Measurements from ENCODE around the gene SMPD3.
A peak's percentile ranks its signal among the peaks of the same experiment; 100 is the strongest.

Gene SMPD3

DNA sequence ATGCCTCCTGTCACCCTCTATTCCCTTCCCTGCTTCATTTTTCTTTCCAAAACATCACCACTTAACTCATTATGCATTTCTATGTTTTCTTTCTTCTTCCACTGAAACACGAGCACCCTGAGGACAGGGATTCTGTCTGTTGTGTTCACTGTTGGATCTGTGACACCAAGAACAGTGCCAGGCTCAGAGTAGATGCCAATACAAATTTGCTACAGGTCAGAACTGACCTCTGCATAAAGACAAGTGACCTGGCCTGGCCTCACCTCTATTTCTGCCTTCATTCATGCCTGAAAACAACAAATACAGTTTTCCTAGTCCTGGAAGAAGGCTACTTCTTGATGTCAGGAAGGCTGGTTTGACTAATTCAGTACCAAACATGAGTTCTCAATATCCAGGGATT lies 45.1 kb downstream of the SMPD3 start:
- DNase-seq (ENCODE audit: low spot score): no peak

DNA sequence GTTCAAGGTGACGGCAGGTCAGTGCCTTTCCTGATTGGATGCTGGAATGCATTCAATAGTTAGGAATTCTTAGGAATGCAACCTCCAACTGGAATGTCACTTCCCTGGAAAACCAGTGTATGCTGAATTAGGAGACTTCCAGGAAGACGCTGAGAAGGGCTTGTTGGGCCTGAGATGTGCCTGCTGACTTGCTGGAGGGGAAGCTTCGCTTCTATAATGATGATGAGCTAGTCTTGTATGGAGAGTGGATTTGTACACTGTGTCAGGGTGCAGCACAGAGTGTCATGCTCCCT lies 45.6 kb downstream of the SMPD3 start:
- DNase-seq (ENCODE audit: low spot score): no peak

- DNase-seq (ENCODE audit: low spot score): no peak
Observed at GRCh38 chr16:68401871-68402747, 46.2 kb downstream of the SMPD3 start.

GRCh38 chr16:68400924-68401460 lies 47.3 kb downstream of the SMPD3 start:
- DNase-seq (ENCODE audit: low spot score): no peak

DNA sequence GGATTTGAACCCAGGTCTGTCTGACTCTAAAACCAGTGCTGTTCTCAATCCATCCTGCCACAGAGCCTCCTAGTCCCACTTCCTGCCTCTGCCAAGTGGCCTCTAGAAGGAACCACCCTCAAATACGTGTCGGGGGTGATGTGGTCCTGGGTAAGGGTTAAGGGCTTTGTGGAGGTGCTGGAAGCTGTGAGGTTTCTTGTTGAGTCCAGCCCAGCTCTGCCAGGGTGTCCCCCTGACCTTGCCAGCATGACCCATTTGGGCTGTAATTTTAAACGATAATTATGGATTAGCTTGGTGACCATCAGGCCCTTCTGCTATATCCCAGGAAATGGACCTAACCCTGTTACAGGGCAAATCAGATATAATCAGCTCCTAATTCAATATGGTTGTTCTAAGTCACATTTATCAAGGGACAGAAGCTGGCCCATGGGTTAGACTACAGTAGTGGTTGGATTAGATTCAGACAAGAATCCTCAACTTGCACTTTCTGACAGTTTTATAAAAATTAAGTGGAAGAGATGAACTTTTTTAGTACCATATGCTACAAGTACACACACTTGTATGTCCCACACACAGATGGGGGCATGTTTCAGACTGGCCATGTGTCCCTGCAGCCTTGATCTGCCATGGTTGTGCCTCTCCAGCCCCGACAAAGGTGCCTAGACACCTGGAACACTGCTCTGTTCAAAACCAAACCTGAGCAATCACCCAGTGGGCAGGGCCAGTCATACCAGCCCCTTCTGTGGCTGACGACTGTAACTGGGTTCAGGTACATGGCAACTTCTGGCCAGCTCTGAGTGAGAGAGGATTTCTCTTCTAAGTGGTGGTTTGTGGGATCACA lies 48.0 kb downstream of the SMPD3 start:
- no peak for DNase-seq (ENCODE audit: low spot score)

- no peak for DNase-seq (ENCODE audit: low spot score)
Observed at GRCh38 chr16:68399456-68399855, 48.9 kb downstream of the SMPD3 start.

- no peak for DNase-seq (ENCODE audit: low spot score)
Observed at GRCh38 chr16:68397710-68398201, 50.6 kb downstream of the SMPD3 start.

DNA sequence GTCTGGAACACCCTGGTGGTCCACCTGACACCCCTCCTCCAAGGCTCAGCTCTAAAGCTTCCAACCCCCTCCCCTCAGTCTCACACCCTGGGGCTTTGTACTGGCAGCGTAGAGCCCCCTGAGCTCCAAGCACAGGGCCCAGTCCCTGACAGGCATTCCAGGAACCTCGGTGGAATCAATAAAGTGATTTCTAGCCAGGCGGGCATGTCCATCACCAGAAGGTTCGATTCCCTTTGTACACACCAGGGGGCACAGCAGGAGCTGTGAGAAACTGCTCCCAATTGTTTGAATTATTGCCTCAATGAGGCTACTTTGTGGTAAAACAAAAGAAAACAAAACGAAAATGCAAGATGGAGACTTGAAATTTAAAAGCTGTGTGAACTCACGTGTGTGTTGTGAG lies 51.8 kb downstream of the SMPD3 start:
- no peak for DNase-seq (ENCODE audit: low spot score)

- no peak for DNase-seq (ENCODE audit: low spot score)
Observed at GRCh38 chr16:68395815-68396214, 52.5 kb downstream of the SMPD3 start.

GRCh38 chr16:68395167-68395786 lies 53.0 kb downstream of the SMPD3 start:
- DNase-seq (ENCODE audit: low spot score): no peak

- no peak for DNase-seq (ENCODE audit: low spot score)
Observed at GRCh38 chr16:68393333-68393732, 55.0 kb downstream of the SMPD3 start.

- DNase-seq (ENCODE audit: low spot score): no peak
Observed at GRCh38 chr16:68389750-68390371, 58.4 kb downstream of the SMPD3 start.

DNA sequence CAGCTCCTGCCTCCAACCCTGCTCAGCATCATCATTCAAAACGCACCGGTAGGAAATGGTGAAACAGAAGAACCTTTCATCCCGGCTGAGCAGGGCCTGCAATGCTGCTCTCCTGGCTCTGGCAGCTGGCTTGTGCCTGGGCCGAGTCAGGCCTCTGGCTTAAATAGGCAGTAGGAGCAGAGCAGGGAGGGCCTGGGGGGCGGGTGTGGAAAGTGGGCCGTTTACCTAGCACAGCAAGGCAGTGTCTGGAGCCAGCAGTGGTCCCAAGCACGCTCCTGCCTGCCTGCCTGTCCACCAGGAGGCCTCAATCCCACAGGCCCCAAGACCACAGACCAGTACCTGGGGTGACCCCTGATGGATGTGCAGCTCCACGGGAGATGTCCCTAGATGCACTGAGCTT lies 59.3 kb downstream of the SMPD3 start:
- no peak for DNase-seq (ENCODE audit: low spot score)

DNA sequence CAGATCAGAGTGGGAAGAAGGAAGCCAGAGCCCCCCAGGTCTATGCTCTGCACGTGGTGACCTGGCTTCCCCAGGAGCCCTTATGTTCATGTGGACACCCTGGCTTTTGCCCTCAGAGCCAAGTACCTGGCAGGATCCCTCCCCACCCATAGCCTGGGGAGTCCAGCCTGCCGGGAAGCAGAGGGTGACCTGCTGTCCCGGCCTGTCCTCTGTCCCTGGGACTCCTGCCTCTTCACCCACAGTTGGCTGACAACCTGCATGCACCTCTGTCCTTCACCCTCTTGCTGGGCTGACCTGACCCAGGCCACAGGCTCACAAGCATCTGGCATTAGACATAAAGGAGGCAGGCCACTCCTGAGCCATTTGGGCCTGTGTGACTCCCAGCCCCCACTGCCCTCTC lies 60.2 kb downstream of the SMPD3 start:
- DNase-seq (ENCODE audit: low spot score): no peak

- DNase-seq (ENCODE audit: low spot score): no peak
Observed at GRCh38 chr16:68387301-68387700, 61.0 kb downstream of the SMPD3 start.

DNA sequence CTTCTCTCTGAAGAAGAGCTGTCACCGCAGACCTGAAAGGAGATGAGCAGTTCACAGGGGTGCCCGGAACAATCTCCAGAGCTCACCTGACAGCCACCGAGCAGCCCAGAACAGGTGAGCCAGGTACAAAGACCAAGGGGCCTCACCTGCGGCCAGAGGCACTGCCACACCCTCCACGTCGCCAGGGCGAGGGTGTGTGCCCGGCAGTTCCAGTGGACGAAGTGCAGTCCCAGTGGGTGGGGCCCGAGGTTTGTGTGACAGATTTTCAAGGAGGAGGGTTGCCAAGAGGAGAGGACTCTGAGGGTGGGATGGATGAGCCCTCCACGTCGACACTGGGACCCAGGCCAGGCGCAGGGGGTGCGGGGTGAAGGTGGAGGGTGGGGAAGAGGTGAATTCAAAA lies 61.7 kb downstream of the SMPD3 start:
- no peak for DNase-seq (ENCODE audit: low spot score)

GRCh38 chr16:68385371-68385770 lies 62.9 kb downstream of the SMPD3 start:
- no peak for DNase-seq (ENCODE audit: low spot score)

DNA sequence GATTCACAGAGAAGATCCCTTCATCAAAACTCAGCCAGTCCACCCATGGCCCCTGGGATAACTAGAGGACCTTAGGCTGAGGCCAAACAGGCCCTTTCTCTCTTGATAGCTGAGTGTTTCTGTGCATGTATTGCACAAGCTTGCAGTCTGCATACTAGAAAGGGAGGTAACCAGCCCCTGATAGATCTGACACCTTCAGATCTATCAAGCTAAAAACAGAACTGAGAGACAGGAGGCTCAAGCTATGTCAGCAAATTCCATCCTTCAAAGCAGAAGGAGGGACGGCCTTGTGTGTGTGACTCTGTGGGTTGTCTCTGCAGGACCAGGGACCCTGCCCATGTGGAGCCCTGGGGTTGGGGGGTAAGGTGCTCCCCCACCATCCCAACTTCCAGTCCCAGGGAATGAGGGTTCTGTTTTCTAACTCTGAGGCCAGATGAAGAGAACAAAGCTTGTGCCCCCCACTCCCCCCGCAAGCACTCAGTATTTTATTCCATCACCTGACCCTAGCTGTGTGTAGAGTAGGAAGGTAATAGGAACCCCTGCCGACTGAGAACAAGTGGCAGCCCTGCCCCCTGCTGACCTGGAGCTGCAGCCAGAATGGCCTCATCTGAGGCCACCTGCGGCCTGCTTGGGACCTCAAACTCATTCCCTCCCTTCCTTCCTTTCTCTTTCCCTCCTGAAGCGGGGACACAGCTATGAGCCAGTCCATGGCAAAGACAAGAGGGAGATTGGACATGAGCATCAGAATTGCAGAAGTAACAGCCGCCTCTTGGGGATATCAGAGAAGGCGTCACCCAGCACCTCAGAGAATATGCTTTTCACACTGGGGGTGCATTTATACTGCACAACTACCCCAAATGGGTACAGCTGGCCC lies 63.8 kb downstream of the SMPD3 start:
- no peak for DNase-seq (ENCODE audit: low spot score)

- no peak for DNase-seq (ENCODE audit: low spot score)
Observed at GRCh38 chr16:68383858-68384257, 64.5 kb downstream of the SMPD3 start.

- DNase-seq (ENCODE audit: low spot score): peak; percentile 68
Observed at GRCh38 chr16:68382296-68382718, 66.0 kb downstream of the SMPD3 start.

GRCh38 chr16:68381363-68381724 lies 67.0 kb downstream of the SMPD3 start:
- no peak for DNase-seq (ENCODE audit: low spot score)

Data from HuH-7.5 (cell line).